ENCODE results near the gene JCAD. TPM values are rescaled to one million over a fixed set of nuclear protein-coding genes. Genes with fewer than 3 reads are reported as not detected.

JCAD gene
- 15.6 to 24.1 TPM (median 17.9 TPM) in 5 replicates for total RNA-seq (2022; extraction: Qiagen RNA extraction)

GRCh38 chr10:30059209-30060107 is at the start of gene JCAD:
Gene JCAD (minus strand): TSS chr10:30059586. CDS start chr10:30047812, 11,774 bp downstream.

Data from A549 treated with Hydrocortisone at 1 μM for 4 hours (cell line).